Esophagus muscularis mucosa (tissue), 4 donors: ENCODE results near the gene ARHGAP24. TPM values are rescaled to one million over a fixed set of nuclear protein-coding genes. Genes with fewer than 3 reads are reported as not detected.

Source experiments
- DNase-seq: peaks from one replicate; pipeline ENCODE4 v3.0.0-alpha.2; 2017; ENCODE audit errors: extremely low spot score
- H3K27ac ChIP-seq, 4 donors: fragments of 200-600 bp; sonication (generic); replicated peaks in 1 of 4; 1 replicate in 3 of 4; 2 replicates in 1 of 4; pipeline ENCODE4 v1.5.1; 2016 to 2019; ENCODE audit warnings: mild to moderate bottlenecking in 1 of 4
- H3K27me3 ChIP-seq, 4 donors: fragments of 200-600 bp; sonication (generic); one replicate each; pipeline versions ENCODE4 v1.5.1 to v1.6.0; 2016 to 2019
- H3K36me3 ChIP-seq, 4 donors: fragments of 200-600 bp; sonication (generic); one replicate each; pipeline ENCODE4 v1.5.1; 2016 to 2019
- H3K4me1 ChIP-seq, 4 donors: fragments of 200-600 bp; sonication (generic); one replicate each; pipeline ENCODE4 v1.5.1; 2016 to 2019
- H3K4me3 ChIP-seq, 4 donors: fragments of 200-600 bp; sonication (generic); 1 replicate in 2 of 4; 2 replicates in 2 of 4; pipeline ENCODE4 v1.5.1; 2016 to 2019; ENCODE audit warnings: mild to moderate bottlenecking in 4 of 4, moderate library complexity in 1 of 4
- H3K9me3 ChIP-seq, 4 donors: fragments of 200-600 bp; sonication (generic); 1 replicate in 3 of 4; 2 replicates in 1 of 4; pipeline ENCODE4 v1.5.1; 2016 to 2019
- EP300 ChIP-seq: sonication (generic); formaldehyde crosslinking; IDR thresholded peaks from one replicate; pipeline ENCODE4 v1.6.1; 2017; ENCODE audit warnings: antibody characterized with exemption
- POLR2A ChIP-seq: fragments of 450-650 bp; IDR thresholded peaks from one replicate; pipeline ENCODE4 v1.6.1; 2017; ENCODE audit warnings: antibody characterized with exemption, moderate library complexity, mild to moderate bottlenecking, low read depth
- POLR2AphosphoS5 ChIP-seq, 2 donors: sonication (generic); formaldehyde crosslinking; IDR thresholded peaks; one replicate each; pipeline ENCODE4 v1.6.1; 2017; ENCODE audit warnings: antibody characterized with exemption in 2 of 2
- WGBS: methylation state at CpG from one replicate; pipeline ENCODE4 v1.1.5; 2018; 5-methylcytosine and 5-hydroxymethylcytosine counted together
- intact Hi-C: fragments of 100-400 bp; cut with DNase I; formaldehyde crosslinking; loops from one replicate; pipeline ENCODE4 v1.15.1; 2023
- total RNA-seq, 4 donors: library from RNA; depleted of rRNA; stranded (reverse); fragments of >200 nt; gene quantifications; one replicate each; pipeline versions ENCODE4 v1.1.0 to v1.2.1, GENCODE V29; 2016
- TF ChIP-seq, protein P1 (sequence below), 3 experiments: fragments of 200-600 bp in 2 of 3; fragments of 450-650 bp in 1 of 3; sonication (generic) in 2 of 3; IDR thresholded peaks; one replicate each; pipeline ENCODE4 v1.5.1; 2017 to 2019; ENCODE audit warnings: antibody characterized with exemption in 3 of 3, mild to moderate bottlenecking in 2 of 3, moderate library complexity in 1 of 3

Gene ARHGAP24
- total RNA-seq, 4 donors from 2014 or later: 17.6 to 30.2 (median 23.6) TPM

DNA sequence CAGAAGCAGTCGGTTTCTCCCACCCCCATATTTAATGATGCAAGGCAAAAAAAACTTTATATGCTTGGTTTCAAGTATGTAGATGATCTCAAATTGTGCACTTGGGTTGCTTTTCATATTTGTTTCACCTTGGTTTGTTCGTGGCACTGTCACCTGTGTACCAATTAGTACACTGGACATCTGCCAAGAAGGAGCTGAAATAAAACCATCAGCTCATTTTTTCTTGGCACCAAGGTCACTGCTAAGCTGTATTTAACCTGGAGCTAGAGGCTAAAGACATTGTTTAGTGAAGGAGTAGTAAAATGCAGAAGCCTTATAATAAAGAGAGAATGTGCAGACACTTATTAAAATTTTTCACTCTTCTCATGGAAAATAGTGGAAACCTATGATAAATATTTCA is 430.8 kb downstream of the ARHGAP24 start:
- DNase-seq: no peak
- H3K27ac ChIP-seq: no peak overlapping the region
- no peaks in the 10 kb centered on the region for H3K36me3 ChIP-seq
- H3K4me3 ChIP-seq: no peak overlapping the region
- H3K27me3 ChIP-seq: no peaks in the 10 kb centered on the region
- H3K9me3 ChIP-seq: no peaks in the 10 kb centered on the region
- WGBS: 51% methylated on average over 2 of the region's 2 CpGs
- intact Hi-C loops: no loop called here
- H3K4me1 ChIP-seq: peaks cover 0 to 30% (median 9%) of the 10 kb centered on the region in 4 donors
- TF ChIP-seq, protein P1, sequence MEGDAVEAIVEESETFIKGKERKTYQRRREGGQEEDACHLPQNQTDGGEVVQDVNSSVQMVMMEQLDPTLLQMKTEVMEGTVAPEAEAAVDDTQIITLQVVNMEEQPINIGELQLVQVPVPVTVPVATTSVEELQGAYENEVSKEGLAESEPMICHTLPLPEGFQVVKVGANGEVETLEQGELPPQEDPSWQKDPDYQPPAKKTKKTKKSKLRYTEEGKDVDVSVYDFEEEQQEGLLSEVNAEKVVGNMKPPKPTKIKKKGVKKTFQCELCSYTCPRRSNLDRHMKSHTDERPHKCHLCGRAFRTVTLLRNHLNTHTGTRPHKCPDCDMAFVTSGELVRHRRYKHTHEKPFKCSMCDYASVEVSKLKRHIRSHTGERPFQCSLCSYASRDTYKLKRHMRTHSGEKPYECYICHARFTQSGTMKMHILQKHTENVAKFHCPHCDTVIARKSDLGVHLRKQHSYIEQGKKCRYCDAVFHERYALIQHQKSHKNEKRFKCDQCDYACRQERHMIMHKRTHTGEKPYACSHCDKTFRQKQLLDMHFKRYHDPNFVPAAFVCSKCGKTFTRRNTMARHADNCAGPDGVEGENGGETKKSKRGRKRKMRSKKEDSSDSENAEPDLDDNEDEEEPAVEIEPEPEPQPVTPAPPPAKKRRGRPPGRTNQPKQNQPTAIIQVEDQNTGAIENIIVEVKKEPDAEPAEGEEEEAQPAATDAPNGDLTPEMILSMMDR (IDR thresholded peaks at IDR 0.05): no peak
- no peak for TF ChIP-seq EP300
- no peak for TF ChIP-seq POLR2AphosphoS5 (IDR thresholded peaks at IDR 0.05)
- TF ChIP-seq POLR2A: no peak

DNA sequence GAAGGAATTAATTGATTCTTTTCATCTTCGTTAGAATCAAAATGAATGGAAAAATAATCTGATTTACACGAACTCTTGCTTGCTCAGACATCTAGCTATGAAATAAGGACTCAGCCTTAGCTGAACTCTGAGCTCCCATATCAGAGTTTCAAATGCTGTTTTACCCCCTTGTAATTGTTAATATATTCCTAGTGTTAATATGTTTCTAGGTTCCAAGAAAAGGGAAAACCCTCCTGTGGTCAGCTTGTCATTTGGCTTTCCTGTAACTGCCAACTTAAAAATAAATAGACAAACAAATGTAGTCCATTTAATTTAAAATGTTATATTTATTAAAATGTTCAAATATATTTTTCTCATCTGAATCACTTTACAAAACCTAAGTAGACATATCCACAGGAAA is 432.1 kb downstream of the ARHGAP24 start:
- H3K27me3 ChIP-seq: no peaks in the 10 kb centered on the region
- intact Hi-C loops: no loop called here
- H3K4me3 ChIP-seq: no peak overlapping the region
- H3K9me3 ChIP-seq: no peaks in the 10 kb centered on the region
- no peak overlapping the region for H3K27ac ChIP-seq
- H3K4me1 ChIP-seq: peaks cover 0 to 25% (median 9%) of the 10 kb centered on the region in 4 donors
- WGBS: 93% methylated on average over 2 of the region's 2 CpGs
- no peaks in the 10 kb centered on the region for H3K36me3 ChIP-seq
- no peak for DNase-seq
- no peak for TF ChIP-seq EP300
- TF ChIP-seq, protein P1 (IDR thresholded peaks at IDR 0.05): no peak
- no peak for TF ChIP-seq POLR2AphosphoS5 (IDR thresholded peaks at IDR 0.05)
- no peak for TF ChIP-seq POLR2A

DNA sequence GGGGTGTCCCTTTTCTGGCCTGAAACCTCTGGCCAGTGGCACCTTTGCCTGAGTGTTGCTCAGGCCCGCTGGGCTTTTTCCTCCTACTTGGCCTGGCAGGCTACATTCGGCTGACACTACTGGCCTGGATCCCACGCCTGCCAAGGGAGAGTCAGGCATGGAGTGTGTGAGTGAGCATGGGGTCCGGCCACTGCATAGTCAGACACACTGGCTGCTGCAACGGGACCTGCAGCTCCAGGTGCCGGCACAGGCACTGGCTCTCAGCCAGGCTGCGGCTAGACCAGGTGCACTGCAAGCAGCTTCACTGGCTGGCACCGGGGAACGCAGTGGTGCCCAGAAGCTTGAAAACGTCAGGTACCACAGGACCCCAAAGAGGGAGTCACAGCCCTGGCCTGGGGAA is 434.9 kb downstream of the ARHGAP24 start:
- WGBS: 79% methylated on average over 6 of the region's 10 CpGs
- no peak overlapping the region for H3K4me3 ChIP-seq
- no peak overlapping the region for H3K27ac ChIP-seq
- no peaks in the 10 kb centered on the region for H3K36me3 ChIP-seq
- no peaks in the 10 kb centered on the region for H3K9me3 ChIP-seq
- no peaks in the 10 kb centered on the region for H3K27me3 ChIP-seq
- DNase-seq: no peak
- H3K4me1 ChIP-seq: peaks cover 0 to 22% (median 9%) of the 10 kb centered on the region in 4 donors
- intact Hi-C loops: no loop called here
- no peak for TF ChIP-seq POLR2A
- TF ChIP-seq, protein P1 (IDR thresholded peaks at IDR 0.05): no peak
- TF ChIP-seq EP300: no peak
- no peak for TF ChIP-seq POLR2AphosphoS5 (IDR thresholded peaks at IDR 0.05)

DNA sequence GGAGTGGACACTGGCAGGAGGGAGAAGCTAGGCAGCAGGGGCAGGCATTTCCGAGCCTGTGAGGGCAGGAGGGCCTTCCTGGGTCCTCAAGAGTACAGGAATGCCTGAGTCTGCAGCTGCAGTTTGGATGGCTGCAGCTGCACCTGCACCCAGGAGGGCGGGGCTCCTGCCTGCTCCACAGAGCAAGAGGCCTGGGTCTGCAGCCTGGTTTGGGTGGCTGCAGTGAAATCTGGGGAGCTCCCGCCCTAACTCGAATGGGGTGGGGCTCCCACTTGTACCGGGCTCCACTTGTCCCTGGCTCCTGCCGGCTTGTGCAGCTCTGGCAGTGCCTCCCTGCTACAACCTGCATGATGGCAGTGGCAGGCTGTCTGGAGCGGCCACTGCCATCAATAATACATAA is 436.0 kb downstream of the ARHGAP24 start:
- no peaks in the 10 kb centered on the region for H3K9me3 ChIP-seq
- no peak overlapping the region for H3K4me3 ChIP-seq
- no peaks in the 10 kb centered on the region for H3K36me3 ChIP-seq
- DNase-seq: no peak
- intact Hi-C loops: no loop called here
- H3K27ac ChIP-seq: no peak overlapping the region
- H3K27me3 ChIP-seq: no peaks in the 10 kb centered on the region
- WGBS: 79% methylated on average over 7 of the region's 7 CpGs
- H3K4me1 ChIP-seq: peaks cover 0 to 15% (median 5%) of the 10 kb centered on the region in 4 donors
- no peak for TF ChIP-seq EP300
- TF ChIP-seq POLR2A: no peak
- TF ChIP-seq, protein P1 (IDR thresholded peaks at IDR 0.05): no peak
- TF ChIP-seq POLR2AphosphoS5 (IDR thresholded peaks at IDR 0.05): no peak
